H1 (cell line): ENCODE results near the gene C19orf47.

Experiments
- EZH2 ChIP-seq: fragments of 200-600 bp; sonication (generic); IDR thresholded peaks from 2 replicates; pipeline ENCODE4 v1.7.1; 2012; ENCODE audit warnings: low read depth, mild to moderate bottlenecking, moderate library complexity, low read length, inconsistent platforms; ENCODE audit not compliant: severe bottlenecking
- JUND ChIP-seq: IDR thresholded peaks from 2 replicates; pipeline ENCODE4 v1.6.1; 2011; ENCODE audit warnings: mild to moderate bottlenecking, improper control_type of control experiment, low read length
- MAX ChIP-seq: IDR thresholded peaks from 2 replicates; pipeline ENCODE4 v1.6.1; 2012; ENCODE audit warnings: inconsistent platforms
- POLR2A ChIP-seq, 2 experiments: IDR thresholded peaks; 1 replicate in 1 of 2; 2 replicates in 1 of 2; pipeline ENCODE4 v1.6.1; 2011; ENCODE audit warnings: low read depth in 2 of 2, low read length in 2 of 2, mild to moderate bottlenecking in 2 of 2; ENCODE audit errors: control extremely low read depth in 1 of 2
- SIN3A ChIP-seq, 2 experiments: IDR thresholded peaks in 1 of 2; conservative IDR thresholded peaks in 1 of 2; 2 replicates each; pipeline ENCODE4 v1.6.1; 2011 to 2012; ENCODE audit warnings: low read length in 2 of 2, improper control_type of control experiment in 1 of 2, low read depth in 1 of 2, mild to moderate bottlenecking in 1 of 2
- TAF1 ChIP-seq: IDR thresholded peaks from 2 replicates; pipeline ENCODE4 v1.6.1; 2011; ENCODE audit warnings: mild to moderate bottlenecking, low read depth, low read length
- USF2 ChIP-seq: IDR thresholded peaks from 2 replicates; pipeline ENCODE4 v1.6.1; 2011; ENCODE audit warnings: low read length, improper control_type of control experiment
- YY1 ChIP-seq: IDR thresholded peaks from 2 replicates; pipeline ENCODE4 v1.6.1; 2011; ENCODE audit warnings: low read depth, mild to moderate bottlenecking, low read length
- ZNF274 ChIP-seq: IDR thresholded peaks from 2 replicates; pipeline ENCODE4 v1.7.0; 2012; ENCODE audit warnings: low read length, borderline replicate concordance; ENCODE audit errors: extremely low read depth
- TF ChIP-seq, protein P1 (sequence below), 3 experiments: IDR thresholded peaks; 1 replicate in 2 of 3; 2 replicates in 1 of 3; pipeline versions ENCODE4 v1.5.1 to v1.6.1; 2011; ENCODE audit warnings: low read length in 3 of 3, mild to moderate bottlenecking in 3 of 3, inconsistent platforms in 2 of 3, low read depth in 1 of 3, moderate library complexity in 1 of 3; ENCODE audit not compliant: insufficient read depth in 1 of 3; ENCODE audit errors: control extremely low read depth in 1 of 3

- no peak for TF ChIP-seq ZNF274
- no peak for TF ChIP-seq EZH2
- TF ChIP-seq MAX, result no peak
- TF ChIP-seq, protein P1, sequence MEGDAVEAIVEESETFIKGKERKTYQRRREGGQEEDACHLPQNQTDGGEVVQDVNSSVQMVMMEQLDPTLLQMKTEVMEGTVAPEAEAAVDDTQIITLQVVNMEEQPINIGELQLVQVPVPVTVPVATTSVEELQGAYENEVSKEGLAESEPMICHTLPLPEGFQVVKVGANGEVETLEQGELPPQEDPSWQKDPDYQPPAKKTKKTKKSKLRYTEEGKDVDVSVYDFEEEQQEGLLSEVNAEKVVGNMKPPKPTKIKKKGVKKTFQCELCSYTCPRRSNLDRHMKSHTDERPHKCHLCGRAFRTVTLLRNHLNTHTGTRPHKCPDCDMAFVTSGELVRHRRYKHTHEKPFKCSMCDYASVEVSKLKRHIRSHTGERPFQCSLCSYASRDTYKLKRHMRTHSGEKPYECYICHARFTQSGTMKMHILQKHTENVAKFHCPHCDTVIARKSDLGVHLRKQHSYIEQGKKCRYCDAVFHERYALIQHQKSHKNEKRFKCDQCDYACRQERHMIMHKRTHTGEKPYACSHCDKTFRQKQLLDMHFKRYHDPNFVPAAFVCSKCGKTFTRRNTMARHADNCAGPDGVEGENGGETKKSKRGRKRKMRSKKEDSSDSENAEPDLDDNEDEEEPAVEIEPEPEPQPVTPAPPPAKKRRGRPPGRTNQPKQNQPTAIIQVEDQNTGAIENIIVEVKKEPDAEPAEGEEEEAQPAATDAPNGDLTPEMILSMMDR (IDR thresholded peaks at IDR 0.05; ENCODE audit: control extremely low read depth in 1 of 3, insufficient read depth in 1 of 3, low read depth in 1 of 3, low read length in 3 of 3), result no peak
- TF ChIP-seq POLR2A (IDR thresholded peaks at IDR 0.05; ENCODE audit: control extremely low read depth in 1 of 2, low read depth in 2 of 2, low read length in 2 of 2), result no peak
- no peak for TF ChIP-seq USF2
- no peak for TF ChIP-seq YY1
- no peak for TF ChIP-seq TAF1
- TF ChIP-seq SIN3A (conservative IDR thresholded peaks at IDR 0.05 in 1 of 2, IDR thresholded peaks at IDR 0.05 in 1 of 2; ENCODE audit: low read depth in 1 of 2, low read length in 2 of 2), result no peak
- TF ChIP-seq JUND, result no peak
Measured at GRCh38 chr19:40374084-40374483, 25.9 kb upstream of the C19orf47 start.
